NCI-H2029 (cell line): ENCODE results near the gene TUBGCP6.

Experiments used
- DNase-seq: peaks from one replicate; lab custom pipeline; 2025; lab: John Stamatoyannopoulos, UW

The TUBGCP6 gene

GRCh38 chr22:50194037-50194805 is 50.6 kb downstream of the TUBGCP6 start:
- no peak for DNase-seq

- DNase-seq: no peak
These were observed 51.2 kb downstream of the TUBGCP6 start for GRCh38 chr22:50193621-50194020.

GRCh38 chr22:50192436-50193204 is 52.2 kb downstream of the TUBGCP6 start:
- DNase-seq: no peak

GRCh38 chr22:50190941-50191741 is 53.7 kb downstream of the TUBGCP6 start:
- DNase-seq: no peak

- peak; percentile 38 for DNase-seq
These were observed 54.5 kb downstream of the TUBGCP6 start for GRCh38 chr22:50190182-50190940.

GRCh38 chr22:50189849-50190181 is 55.0 kb downstream of the TUBGCP6 start:
- no peak for DNase-seq

GRCh38 chr22:50189184-50189848 is 55.5 kb downstream of the TUBGCP6 start:
- peak; percentile 16 for DNase-seq

- DNase-seq: no peak
These were observed 56.5 kb downstream of the TUBGCP6 start for GRCh38 chr22:50188356-50188755.

- no peak for DNase-seq
These were observed 57.9 kb downstream of the TUBGCP6 start for GRCh38 chr22:50186761-50187523.

GRCh38 chr22:50186181-50186714 is 58.6 kb downstream of the TUBGCP6 start:
- DNase-seq: no peak

GRCh38 chr22:50185375-50186087 is 59.3 kb downstream of the TUBGCP6 start, which contains the start of gene TRABD:
TSS of gene TRABD (plus strand) at chr22:50185913. CDS start at chr22:50193061, 7,148 bp downstream.
- DNase-seq: peak; percentile 73

GRCh38 chr22:50184902-50185374 is 59.9 kb downstream of the TUBGCP6 start:
- no peak for DNase-seq

- no peak for DNase-seq
These were observed 60.6 kb downstream of the TUBGCP6 start for GRCh38 chr22:50184004-50184901.

GRCh38 chr22:50183141-50183971 is 61.5 kb downstream of the TUBGCP6 start:
- DNase-seq: no peak

GRCh38 chr22:50182176-50183081 is 62.4 kb downstream of the TUBGCP6 start:
- peak; percentile 52 for DNase-seq
